GM06990 (cell line): ENCODE measurements around the gene MTMR4.

Experiments used
- DNase-seq: peaks from one replicate; pipeline ENCODE4 v3.0.0-alpha.2; 2011; ENCODE audit not compliant: insufficient read length; ENCODE audit errors: extremely low read depth
- H3K27me3 ChIP-seq: replicated peaks from 2 replicates; pipeline ENCODE4 v1.6.0; 2011; ENCODE audit warnings: low read length; ENCODE audit not compliant: control insufficient read depth, insufficient read depth
- H3K36me3 ChIP-seq: 2 replicates; pipeline ENCODE4 v1.5.1; 2011; ENCODE audit warnings: low read length; ENCODE audit not compliant: control insufficient read depth, insufficient read depth
- H3K4me3 ChIP-seq: replicated peaks from 2 replicates; pipeline ENCODE4 v1.5.1; 2011; ENCODE audit warnings: low read depth, mild to moderate bottlenecking, control low read depth, low read length
- CTCF ChIP-seq: IDR thresholded peaks from 2 replicates; pipeline ENCODE4 v1.5.1; 2011; ENCODE audit warnings: low read length, control low read depth, mild to moderate bottlenecking, inconsistent platforms; ENCODE audit not compliant: insufficient read depth, poor library complexity, severe bottlenecking

Gene MTMR4

GRCh38 chr17:58534331-58534730 is 19.9 kb upstream of the MTMR4 start:
- H3K4me3 ChIP-seq = no peak overlapping the region
- no peaks in the 10 kb centered on the region for H3K36me3 ChIP-seq
- TF ChIP-seq CTCF = no peak
- peaks cover 3% of the 10 kb centered on the region for H3K27me3 ChIP-seq
- no peak for DNase-seq

- no peak for DNase-seq
- no peaks in the 10 kb centered on the region for H3K36me3 ChIP-seq
- peaks cover 3% of the 10 kb centered on the region for H3K27me3 ChIP-seq
- H3K4me3 ChIP-seq = no peak overlapping the region
- TF ChIP-seq CTCF = no peak
Measured at GRCh38 chr17:58533616-58534188, 19.3 kb upstream of the MTMR4 start.

GRCh38 chr17:58532555-58532951 is 18.1 kb upstream of the MTMR4 start:
- no peak overlapping the region for H3K4me3 ChIP-seq
- no peaks in the 10 kb centered on the region for H3K36me3 ChIP-seq
- DNase-seq = no peak
- no peak for TF ChIP-seq CTCF
- H3K27me3 ChIP-seq = peaks cover 3% of the 10 kb centered on the region

- Histone ChIP-seq H3K27me3 (peaks cover 3% of the 10 kb centered on the region), H3K36me3 (no peaks in the 10 kb centered on the region), H3K4me3 (peak overlapping the region; percentile 32)
- no peak for TF ChIP-seq CTCF
- DNase-seq = peak; percentile 66
Measured at GRCh38 chr17:58531661-58532554, 17.5 kb upstream of the MTMR4 start.

- Histone ChIP-seq H3K4me3 (no peak overlapping the region), H3K27me3 (peaks cover 3% of the 10 kb centered on the region)
Measured at GRCh38 chr17:58531122-58531521, 16.7 kb upstream of the MTMR4 start.

More at GRCh38 chr17:58531122-58531521, 16.7 kb upstream of the MTMR4 start:
- no peak for TF ChIP-seq CTCF
- no peak for DNase-seq
- H3K36me3 ChIP-seq = no peaks in the 10 kb centered on the region
